Measurements from ENCODE around the gene RNASEL.

The RNASEL gene

DNA sequence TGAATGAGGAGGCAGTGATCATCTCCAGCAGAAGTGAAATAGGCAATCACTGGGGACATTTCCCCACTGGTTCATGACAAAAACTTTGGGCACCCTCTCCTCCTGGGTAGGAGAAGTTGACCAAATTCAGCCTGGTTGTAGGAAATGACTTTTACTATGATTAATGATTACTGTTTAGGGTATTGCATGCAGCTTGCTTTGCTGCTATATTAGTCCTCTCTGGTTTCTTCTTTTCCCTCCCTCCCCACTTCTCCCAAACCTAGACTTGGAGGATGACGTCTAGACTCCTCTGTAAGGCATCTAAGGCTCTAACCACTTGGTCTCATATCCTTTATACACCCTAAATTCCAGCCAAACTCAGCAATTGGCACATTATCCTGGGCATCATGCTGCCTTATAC is 18.5 kb upstream of the RNASEL start:
- Histone ChIP-seq H3K9me2 (replicated peaks; ENCODE audit: control insufficient read depth, low read length) (no peaks in the 10 kb centered on the region), H4K20me1 (ENCODE audit: control insufficient read depth, insufficient read depth, low read depth, low read length) (peaks cover 9% of the 10 kb centered on the region; the same call in 1 of the 2 replicates), H3K4me1 (ENCODE audit: control insufficient read depth, low read length) (peaks cover 56% of the 10 kb centered on the region), H3K27ac (ENCODE audit: low read depth, low read length) (no peak overlapping the region), H3K4me3 (ENCODE audit: low read length) (no peak overlapping the region), H3K4me2 (ENCODE audit: low read length) (no peak overlapping the region), H3K79me2 (ENCODE audit: control insufficient read depth, low read length) (peaks cover 16% of the 10 kb centered on the region), H3F3A (ENCODE audit: control insufficient read depth, insufficient read depth) (peaks cover 3% of the 10 kb centered on the region; the same call in 1 of the 2 replicates), H3K36me3 (ENCODE audit: control insufficient read depth, low read length) (peaks cover 16% of the 10 kb centered on the region), H3K27me3 (ENCODE audit: control insufficient read depth, low read length) (no peaks in the 10 kb centered on the region), H3K9me3 (ENCODE audit: control insufficient read depth, insufficient read depth, low read length) (no peaks in the 10 kb centered on the region)
- no peak for TF ChIP-seq EZH2phosphoT487 (IDR thresholded peaks at IDR 0.05; ENCODE audit: borderline replicate concordance, low read length)
- TF ChIP-seq, protein P1, sequence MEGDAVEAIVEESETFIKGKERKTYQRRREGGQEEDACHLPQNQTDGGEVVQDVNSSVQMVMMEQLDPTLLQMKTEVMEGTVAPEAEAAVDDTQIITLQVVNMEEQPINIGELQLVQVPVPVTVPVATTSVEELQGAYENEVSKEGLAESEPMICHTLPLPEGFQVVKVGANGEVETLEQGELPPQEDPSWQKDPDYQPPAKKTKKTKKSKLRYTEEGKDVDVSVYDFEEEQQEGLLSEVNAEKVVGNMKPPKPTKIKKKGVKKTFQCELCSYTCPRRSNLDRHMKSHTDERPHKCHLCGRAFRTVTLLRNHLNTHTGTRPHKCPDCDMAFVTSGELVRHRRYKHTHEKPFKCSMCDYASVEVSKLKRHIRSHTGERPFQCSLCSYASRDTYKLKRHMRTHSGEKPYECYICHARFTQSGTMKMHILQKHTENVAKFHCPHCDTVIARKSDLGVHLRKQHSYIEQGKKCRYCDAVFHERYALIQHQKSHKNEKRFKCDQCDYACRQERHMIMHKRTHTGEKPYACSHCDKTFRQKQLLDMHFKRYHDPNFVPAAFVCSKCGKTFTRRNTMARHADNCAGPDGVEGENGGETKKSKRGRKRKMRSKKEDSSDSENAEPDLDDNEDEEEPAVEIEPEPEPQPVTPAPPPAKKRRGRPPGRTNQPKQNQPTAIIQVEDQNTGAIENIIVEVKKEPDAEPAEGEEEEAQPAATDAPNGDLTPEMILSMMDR (IDR thresholded peaks at IDR 0.05; ENCODE audit: low read depth, low read length, poor library complexity, severe bottlenecking), result no peak

DNA sequence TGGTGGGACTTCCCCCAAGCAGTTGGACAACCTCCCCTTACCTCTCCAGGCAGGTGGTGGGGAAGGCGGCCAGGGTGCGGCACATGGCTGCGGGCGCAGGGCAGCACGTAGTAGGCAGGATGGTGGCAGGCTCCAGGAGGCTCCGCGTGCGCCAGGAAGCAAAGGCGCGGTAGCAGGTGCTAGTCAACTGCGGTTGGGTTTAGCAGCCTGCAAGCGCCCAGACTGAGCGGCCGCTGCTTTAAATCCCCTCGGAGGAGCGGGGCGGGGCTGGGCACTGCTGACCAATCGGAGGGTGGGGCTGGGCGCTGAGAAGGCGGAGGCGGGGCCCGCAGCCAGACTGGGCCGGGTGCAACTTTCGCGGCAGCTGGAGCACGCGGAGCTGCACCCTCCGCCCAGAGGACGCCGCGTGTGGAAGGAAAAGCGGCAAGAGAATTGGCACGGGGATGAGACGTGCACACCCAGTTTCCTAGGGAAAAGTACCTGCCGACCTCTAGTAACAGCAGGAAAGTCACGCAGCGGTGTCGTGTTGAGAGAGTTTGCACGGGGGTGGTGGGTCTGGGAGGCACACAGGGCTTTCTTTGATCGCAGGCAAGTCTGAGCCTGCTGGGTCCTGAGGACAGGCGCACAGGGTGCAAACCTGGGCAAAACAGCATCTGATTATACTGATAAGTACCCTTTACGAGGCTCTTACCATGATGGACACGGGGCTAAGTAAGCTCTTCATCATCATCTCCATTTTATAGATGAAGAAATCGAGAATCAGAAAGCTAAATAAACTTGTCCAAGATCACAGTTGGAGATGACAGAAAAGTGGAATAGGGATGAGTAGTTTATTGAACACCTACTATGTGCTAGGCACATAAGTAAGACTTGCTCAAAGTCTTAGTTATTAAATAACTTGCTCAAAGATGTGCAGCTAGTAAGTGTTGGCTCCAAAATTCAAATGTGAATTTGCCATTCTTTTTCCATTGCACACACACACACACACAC is 15.4 kb upstream of the RNASEL start, which contains the start of gene RGS16:
Gene RGS16 (minus strand): TSS at position 215 of the 990 bp plus-strand sequence. CDS start 130 bp downstream, at position 85.
- Histone ChIP-seq H3K36me3 (ENCODE audit: control insufficient read depth, low read length) (peaks cover 46% of the 10 kb centered on the region), H3K9me2 (replicated peaks; ENCODE audit: control insufficient read depth, low read length) (no peaks in the 10 kb centered on the region), H3K9me3 (ENCODE audit: control insufficient read depth, insufficient read depth, low read length) (no peaks in the 10 kb centered on the region), H3K4me1 (ENCODE audit: control insufficient read depth, low read length) (peaks cover 60% of the 10 kb centered on the region), H3K4me2 (ENCODE audit: low read length) (peak within 1 kb of the TSS; percentile 95), H3K79me2 (ENCODE audit: control insufficient read depth, low read length) (peaks cover 41% of the 10 kb centered on the region), H3K4me3 (ENCODE audit: low read length) (peak within 1 kb of the TSS; percentile 87), H4K20me1 (ENCODE audit: control insufficient read depth, insufficient read depth, low read depth, low read length) (peaks cover 24% of the 10 kb centered on the region), H3F3A (ENCODE audit: control insufficient read depth, insufficient read depth) (peaks cover 12% of the 10 kb centered on the region), H3K27me3 (ENCODE audit: control insufficient read depth, low read length) (no peaks in the 10 kb centered on the region), H3K27ac (ENCODE audit: low read depth, low read length) (peak within 1 kb of the TSS; percentile 61)
- TF ChIP-seq, protein P1 (IDR thresholded peaks at IDR 0.05; ENCODE audit: low read depth, low read length, poor library complexity, severe bottlenecking), result no peak
- TF ChIP-seq EZH2phosphoT487 (IDR thresholded peaks at IDR 0.05; ENCODE audit: borderline replicate concordance, low read length), result no peak

DNA sequence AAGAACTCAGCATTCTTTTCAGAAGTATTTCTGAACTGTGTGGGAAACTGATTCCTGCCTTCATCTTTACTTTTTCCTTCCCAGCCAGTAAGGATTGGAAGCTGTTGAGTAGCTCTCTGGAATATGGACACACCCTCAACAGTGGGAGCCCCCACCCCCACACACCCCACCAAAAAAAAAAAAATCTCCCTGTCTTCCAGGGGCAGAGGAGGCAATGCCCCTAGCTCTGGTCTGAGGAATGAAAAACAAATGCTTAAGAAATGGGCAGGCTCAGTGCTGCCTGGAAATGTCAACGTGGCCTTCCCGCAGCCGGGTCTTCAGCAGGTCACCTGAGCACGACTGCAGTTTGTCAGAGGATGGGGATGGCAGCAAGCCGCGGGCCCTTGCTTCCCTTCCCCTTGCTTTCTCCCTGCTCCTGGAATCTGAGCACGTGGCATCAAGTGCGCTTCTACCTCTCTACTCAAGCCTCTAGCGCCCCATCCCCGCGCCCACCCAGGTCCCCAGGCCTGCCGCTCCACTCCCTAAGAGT is 14.7 kb upstream of the RNASEL start:
- peaks cover 54% of the 10 kb centered on the region for H3K36me3 ChIP-seq (ENCODE audit: control insufficient read depth, low read length)
- H3F3A ChIP-seq (ENCODE audit: control insufficient read depth, insufficient read depth), result peaks cover 17% of the 10 kb centered on the region
- peaks cover 45% of the 10 kb centered on the region for H3K79me2 ChIP-seq (ENCODE audit: control insufficient read depth, low read length)
- peak overlapping the region; percentile 95 for H3K4me2 ChIP-seq (ENCODE audit: low read length)
- H3K9me3 ChIP-seq (ENCODE audit: control insufficient read depth, insufficient read depth, low read length), result no peaks in the 10 kb centered on the region
- TF ChIP-seq EZH2phosphoT487 (IDR thresholded peaks at IDR 0.05; ENCODE audit: borderline replicate concordance, low read length), result no peak
- TF ChIP-seq, protein P1 (IDR thresholded peaks at IDR 0.05; ENCODE audit: low read depth, low read length, poor library complexity, severe bottlenecking), result no peak
- peaks cover 24% of the 10 kb centered on the region for H4K20me1 ChIP-seq (ENCODE audit: control insufficient read depth, insufficient read depth, low read depth, low read length)
- no peaks in the 10 kb centered on the region for H3K9me2 ChIP-seq (replicated peaks; ENCODE audit: control insufficient read depth, low read length)
- peaks cover 62% of the 10 kb centered on the region for H3K4me1 ChIP-seq (ENCODE audit: control insufficient read depth, low read length)
- H3K27ac ChIP-seq (ENCODE audit: low read depth, low read length), result peak overlapping the region; percentile 61
- no peaks in the 10 kb centered on the region for H3K27me3 ChIP-seq (ENCODE audit: control insufficient read depth, low read length)
- H3K4me3 ChIP-seq (ENCODE audit: low read length), result peak overlapping the region; percentile 87

Measured in DOHH2 (cell line).